Neural crest cell (in vitro differentiated cells): Measurements from ENCODE around the gene SPTLC3. TPM values are rescaled to one million over a fixed set of nuclear protein-coding genes. Genes with fewer than 3 reads are reported as not detected.
"Not testable (repeated sequence)": the region's sequence is repeated elsewhere in the genome, so short reads cannot be mapped to it uniquely, and the experiment has no call there.

Experiments
- DNase-seq: peaks from one replicate; pipeline ENCODE4 v3.0.0; 2021; ENCODE audit warnings: low read depth, mixed read lengths, low spot score
- H3K27ac Mint-ChIP-seq: one replicate; pipeline ENCODE4 v1.8.0; 2021; ENCODE audit warnings: mild to moderate bottlenecking, mixed read lengths; ENCODE audit not compliant: unreplicated experiment
- H3K27me3 Mint-ChIP-seq: 2 replicates; pipeline ENCODE4 v1.8.0; 2021; ENCODE audit warnings: low read depth, mild to moderate bottlenecking, mixed read lengths
- H3K36me3 Mint-ChIP-seq: 2 replicates; pipeline ENCODE4 v1.8.0; 2021; ENCODE audit warnings: low read depth, mild to moderate bottlenecking, mixed read lengths
- H3K4me1 Mint-ChIP-seq: 2 replicates; pipeline ENCODE4 v1.8.0; 2021; ENCODE audit warnings: mixed read lengths
- H3K4me3 Mint-ChIP-seq: one replicate; pipeline ENCODE4 v1.8.0; 2021; ENCODE audit warnings: mild to moderate bottlenecking, mixed read lengths
- H3K9me3 Mint-ChIP-seq: 2 replicates; pipeline ENCODE4 v1.8.0; 2021; ENCODE audit warnings: mixed read lengths
- total RNA-seq: library from RNA; stranded (reverse); gene quantifications from 2 replicates; pipeline ENCODE4 v1.2.1, GENCODE V29; 2021
- TF ChIP-seq, protein P1 (sequence below): fragments of 200-600 bp; sonication (generic); conservative IDR thresholded peaks from 2 replicates; pipeline ENCODE4 v1.5.0; 2021; ENCODE audit warnings: antibody characterized with exemption, mild to moderate bottlenecking

SPTLC3 gene
- total RNA-seq, 1 donor from 2014 or later: 0.33 TPM

DNA sequence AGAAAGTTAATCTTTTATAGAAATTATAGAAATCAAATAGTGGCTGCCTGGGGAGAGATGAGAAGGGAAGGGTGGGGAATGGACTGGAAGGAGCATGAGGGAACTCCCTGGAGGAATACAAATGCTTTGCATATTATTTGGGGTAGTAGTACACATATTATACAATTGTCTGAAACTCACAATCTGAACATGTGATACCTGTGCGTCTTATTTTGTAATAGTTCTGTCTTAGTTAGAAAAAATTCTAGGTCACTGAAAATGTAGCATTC, 30.7 kb upstream of the SPTLC3 start:
- H3K27ac Mint-ChIP-seq: no peak overlapping the region
- H3K4me3 Mint-ChIP-seq: no peak overlapping the region
- TF ChIP-seq, protein P1, sequence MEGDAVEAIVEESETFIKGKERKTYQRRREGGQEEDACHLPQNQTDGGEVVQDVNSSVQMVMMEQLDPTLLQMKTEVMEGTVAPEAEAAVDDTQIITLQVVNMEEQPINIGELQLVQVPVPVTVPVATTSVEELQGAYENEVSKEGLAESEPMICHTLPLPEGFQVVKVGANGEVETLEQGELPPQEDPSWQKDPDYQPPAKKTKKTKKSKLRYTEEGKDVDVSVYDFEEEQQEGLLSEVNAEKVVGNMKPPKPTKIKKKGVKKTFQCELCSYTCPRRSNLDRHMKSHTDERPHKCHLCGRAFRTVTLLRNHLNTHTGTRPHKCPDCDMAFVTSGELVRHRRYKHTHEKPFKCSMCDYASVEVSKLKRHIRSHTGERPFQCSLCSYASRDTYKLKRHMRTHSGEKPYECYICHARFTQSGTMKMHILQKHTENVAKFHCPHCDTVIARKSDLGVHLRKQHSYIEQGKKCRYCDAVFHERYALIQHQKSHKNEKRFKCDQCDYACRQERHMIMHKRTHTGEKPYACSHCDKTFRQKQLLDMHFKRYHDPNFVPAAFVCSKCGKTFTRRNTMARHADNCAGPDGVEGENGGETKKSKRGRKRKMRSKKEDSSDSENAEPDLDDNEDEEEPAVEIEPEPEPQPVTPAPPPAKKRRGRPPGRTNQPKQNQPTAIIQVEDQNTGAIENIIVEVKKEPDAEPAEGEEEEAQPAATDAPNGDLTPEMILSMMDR: no peak
- no peak for DNase-seq
- H3K27me3 Mint-ChIP-seq: no peaks in the 10 kb centered on the region
- peaks cover 7% of the 10 kb centered on the region for H3K9me3 Mint-ChIP-seq
- H3K4me1 Mint-ChIP-seq: peaks cover 6% of the 10 kb centered on the region
- H3K36me3 Mint-ChIP-seq: peaks cover 4% of the 10 kb centered on the region

GRCh38 chr20:12978613-12979495, 29.9 kb upstream of the SPTLC3 start:
- Mint-ChIP-seq H3K27ac (no peak overlapping the region), H3K4me1 (peaks cover 6% of the 10 kb centered on the region), H3K27me3 (no peaks in the 10 kb centered on the region), H3K36me3 (no peaks in the 10 kb centered on the region), H3K4me3 (no peak overlapping the region), H3K9me3 (peaks cover 3% of the 10 kb centered on the region)
- no peak for DNase-seq
- TF ChIP-seq, protein P1: no peak

GRCh38 chr20:12979713-12980112, 29.1 kb upstream of the SPTLC3 start:
- H3K27me3 Mint-ChIP-seq, H3K4me1 Mint-ChIP-seq, H3K4me3 Mint-ChIP-seq, H3K36me3 Mint-ChIP-seq, H3K9me3 Mint-ChIP-seq, DNase-seq, H3K27ac Mint-ChIP-seq: not testable (repeated sequence)

DNA sequence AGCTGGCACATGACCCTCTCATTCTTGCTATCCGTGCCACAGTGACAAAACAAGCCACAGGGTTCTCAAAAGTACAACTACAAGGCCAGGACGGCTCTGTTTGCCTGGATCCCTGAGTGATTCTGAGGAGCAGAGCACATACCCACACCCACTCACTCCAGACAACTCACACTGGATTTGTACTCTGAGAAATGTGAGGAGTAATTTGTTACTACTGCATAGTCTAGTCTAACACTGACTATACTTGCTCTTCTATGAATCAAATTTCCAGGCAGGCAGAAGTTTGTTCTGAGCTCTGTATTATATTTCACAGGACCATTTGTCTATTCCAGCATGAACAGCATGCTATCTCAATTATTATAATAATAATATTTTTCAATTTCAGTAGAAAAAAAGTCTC, 26.7 kb upstream of the SPTLC3 start:
- H3K4me1 Mint-ChIP-seq: peaks cover 5% of the 10 kb centered on the region
- H3K4me3 Mint-ChIP-seq: no peak overlapping the region
- no peak for DNase-seq
- no peak overlapping the region for H3K27ac Mint-ChIP-seq
- TF ChIP-seq, protein P1: no peak
- H3K36me3 Mint-ChIP-seq: no peaks in the 10 kb centered on the region
- no peaks in the 10 kb centered on the region for H3K27me3 Mint-ChIP-seq
- H3K9me3 Mint-ChIP-seq: peaks cover 3% of the 10 kb centered on the region

DNA sequence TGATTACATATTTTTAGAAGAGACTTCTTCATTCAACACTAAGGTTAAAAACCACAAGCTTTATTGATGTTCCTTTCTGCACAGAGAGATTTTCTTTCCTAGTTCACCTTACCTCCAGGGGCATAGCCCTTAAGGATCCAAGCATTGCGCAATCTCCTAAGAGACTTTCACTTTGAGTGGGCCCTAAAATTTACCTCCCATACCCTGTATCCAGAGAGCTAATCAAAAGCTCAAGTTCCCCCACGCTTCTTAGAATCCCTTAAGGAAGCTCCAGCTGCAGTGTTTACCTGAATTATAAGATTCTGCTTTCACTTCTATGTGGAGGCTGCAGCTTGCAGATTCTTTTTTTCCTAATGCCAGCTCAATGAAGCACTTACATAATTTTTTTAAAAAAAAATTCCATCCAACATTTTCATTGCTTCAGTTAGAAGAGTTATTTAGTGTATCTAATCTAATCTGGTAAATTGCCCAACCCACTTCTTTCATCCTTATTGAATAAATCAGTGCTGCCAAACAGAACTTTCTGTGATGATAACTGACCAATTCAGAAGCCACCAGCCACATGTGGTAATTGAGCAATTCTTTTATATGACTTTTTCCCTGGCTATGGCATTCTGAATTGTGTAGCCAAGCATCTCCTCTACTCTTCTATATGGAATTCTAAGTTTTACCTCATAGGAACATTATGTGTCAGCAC, 24.6 kb upstream of the SPTLC3 start:
- Mint-ChIP-seq H3K27me3 (no peaks in the 10 kb centered on the region), H3K4me3 (no peak overlapping the region), H3K36me3 (no peaks in the 10 kb centered on the region), H3K4me1 (no peaks in the 10 kb centered on the region), H3K9me3 (peaks cover 3% of the 10 kb centered on the region), H3K27ac (no peak overlapping the region)
- TF ChIP-seq, protein P1: no peak
- no peak for DNase-seq

- H3K4me1 Mint-ChIP-seq: peaks cover 3% of the 10 kb centered on the region
- H3K27ac Mint-ChIP-seq: no peak overlapping the region
Observed at GRCh38 chr20:12984863-12985262, 23.9 kb upstream of the SPTLC3 start.

More at GRCh38 chr20:12984863-12985262, 23.9 kb upstream of the SPTLC3 start:
- H3K27me3 Mint-ChIP-seq: no peaks in the 10 kb centered on the region
- TF ChIP-seq, protein P1: no peak
- no peak for DNase-seq
- H3K4me3 Mint-ChIP-seq: no peak overlapping the region
- no peaks in the 10 kb centered on the region for H3K36me3 Mint-ChIP-seq
- H3K9me3 Mint-ChIP-seq: no peaks in the 10 kb centered on the region
